Measurements from ENCODE around the gene FOXS1.

Gene FOXS1

DNA sequence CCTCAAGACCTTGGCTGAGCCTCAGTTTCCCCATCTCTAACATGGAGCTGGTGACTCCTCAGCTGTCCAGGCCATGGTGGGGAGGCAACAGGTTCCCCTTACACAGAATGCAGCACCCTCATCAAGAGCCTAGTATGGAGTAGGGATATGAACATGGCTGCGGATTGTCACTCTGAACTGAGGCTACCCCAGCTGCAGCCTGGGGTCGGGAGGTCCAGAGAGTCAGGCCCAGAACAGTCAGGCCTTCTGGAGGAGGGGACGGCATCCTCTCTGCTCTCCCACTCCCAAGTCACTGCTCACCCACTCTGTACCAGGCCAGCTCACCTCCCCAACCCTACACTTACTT is 1.4 kb upstream of the FOXS1 start:
- H3K9me3 Mint-ChIP-seq, result no peaks in the 10 kb centered on the region

DNA sequence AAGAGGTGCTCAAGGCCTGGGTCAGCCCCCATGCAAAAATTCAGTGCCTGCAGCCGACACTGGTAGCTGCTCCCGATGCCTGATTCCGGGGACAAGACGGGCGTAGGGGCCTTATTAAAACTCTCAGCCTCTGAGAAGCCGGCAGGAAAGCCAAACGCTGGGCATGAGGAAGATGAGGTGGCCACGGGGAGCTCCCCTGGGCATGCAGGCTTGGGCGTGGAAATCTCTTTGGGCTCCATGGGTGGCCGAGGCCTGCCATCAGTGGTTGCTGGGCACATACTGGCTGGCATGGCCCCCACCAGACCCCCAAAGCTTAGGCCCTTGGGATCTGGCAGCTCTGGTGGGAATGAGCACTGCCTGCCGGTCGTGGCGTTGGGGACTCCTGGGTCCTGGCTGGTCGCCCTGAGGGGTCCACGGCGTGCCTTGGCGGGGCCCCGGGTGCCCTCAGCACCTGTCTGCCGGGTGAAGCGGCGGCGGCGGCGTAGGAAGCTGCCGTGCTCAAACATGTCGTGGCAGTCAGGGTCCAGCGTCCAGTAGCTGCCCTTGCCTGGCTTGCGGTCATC is 586 bp downstream of the FOXS1 start:
- peaks cover 12% of the 10 kb centered on the region for H3K27me3 Mint-ChIP-seq (ENCODE audit: low read depth)
- peak overlapping the region; percentile 97 to 99 (median 97) for H3K27ac Mint-ChIP-seq
- TF ChIP-seq, protein P1, sequence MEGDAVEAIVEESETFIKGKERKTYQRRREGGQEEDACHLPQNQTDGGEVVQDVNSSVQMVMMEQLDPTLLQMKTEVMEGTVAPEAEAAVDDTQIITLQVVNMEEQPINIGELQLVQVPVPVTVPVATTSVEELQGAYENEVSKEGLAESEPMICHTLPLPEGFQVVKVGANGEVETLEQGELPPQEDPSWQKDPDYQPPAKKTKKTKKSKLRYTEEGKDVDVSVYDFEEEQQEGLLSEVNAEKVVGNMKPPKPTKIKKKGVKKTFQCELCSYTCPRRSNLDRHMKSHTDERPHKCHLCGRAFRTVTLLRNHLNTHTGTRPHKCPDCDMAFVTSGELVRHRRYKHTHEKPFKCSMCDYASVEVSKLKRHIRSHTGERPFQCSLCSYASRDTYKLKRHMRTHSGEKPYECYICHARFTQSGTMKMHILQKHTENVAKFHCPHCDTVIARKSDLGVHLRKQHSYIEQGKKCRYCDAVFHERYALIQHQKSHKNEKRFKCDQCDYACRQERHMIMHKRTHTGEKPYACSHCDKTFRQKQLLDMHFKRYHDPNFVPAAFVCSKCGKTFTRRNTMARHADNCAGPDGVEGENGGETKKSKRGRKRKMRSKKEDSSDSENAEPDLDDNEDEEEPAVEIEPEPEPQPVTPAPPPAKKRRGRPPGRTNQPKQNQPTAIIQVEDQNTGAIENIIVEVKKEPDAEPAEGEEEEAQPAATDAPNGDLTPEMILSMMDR (IDR thresholded peaks at IDR 0.05; ENCODE audit: unreplicated experiment in 3 of 3), result no peak
- no peaks in the 10 kb centered on the region for H3K9me3 Mint-ChIP-seq
- peak overlapping the region in 1 of 3 experiments; percentile 82 for H3K4me3 Mint-ChIP-seq
- peaks cover 31% of the 10 kb centered on the region for H3K4me1 Mint-ChIP-seq
- no peaks in the 10 kb centered on the region for H3K36me3 Mint-ChIP-seq (ENCODE audit: low read depth)

More for the DNA sequence above, 1.4 kb upstream of the FOXS1 start:
- TF ChIP-seq, protein P1 (IDR thresholded peaks at IDR 0.05; ENCODE audit: unreplicated experiment in 3 of 3), result no peak
- H3K36me3 Mint-ChIP-seq (ENCODE audit: low read depth), result no peaks in the 10 kb centered on the region
- H3K4me1 Mint-ChIP-seq, result peaks cover 23% of the 10 kb centered on the region
- no peak overlapping the region for H3K4me3 Mint-ChIP-seq
- peaks cover 25% of the 10 kb centered on the region for H3K27me3 Mint-ChIP-seq (ENCODE audit: low read depth)
- peak overlapping the region in 1 of 3 experiments; percentile 32 for H3K27ac Mint-ChIP-seq

DNA sequence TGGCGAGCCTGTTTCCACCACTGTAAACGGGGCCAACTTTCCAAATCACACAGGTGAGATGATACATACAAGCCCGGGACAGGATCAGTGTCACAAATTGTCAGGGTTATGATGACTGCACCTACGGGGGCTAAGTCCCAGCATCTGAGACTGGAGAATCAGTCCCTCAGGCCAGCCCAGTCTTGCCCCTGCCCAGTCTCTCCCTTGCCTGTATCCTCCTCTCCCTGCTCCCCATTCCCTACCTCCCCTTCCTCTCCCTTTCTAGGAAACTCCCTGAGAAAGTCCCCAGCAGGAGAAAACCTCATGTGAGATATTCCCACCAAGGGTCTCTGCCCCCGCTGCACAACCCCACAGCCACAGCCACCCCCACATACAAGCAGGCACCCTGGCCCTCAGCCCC is 1.5 kb downstream of the FOXS1 start:
- TF ChIP-seq, protein P1 (IDR thresholded peaks at IDR 0.05; ENCODE audit: unreplicated experiment in 3 of 3), result no peak
- Mint-ChIP-seq H3K27me3 (ENCODE audit: low read depth) (peaks cover 8% of the 10 kb centered on the region), H3K36me3 (ENCODE audit: low read depth) (no peaks in the 10 kb centered on the region), H3K27ac (peak overlapping the region; percentile 97 to 99 (median 97)), H3K9me3 (no peaks in the 10 kb centered on the region), H3K4me1 (peaks cover 31% of the 10 kb centered on the region), H3K4me3 (peak overlapping the region; percentile 77 to 82 (median 81))

DNA sequence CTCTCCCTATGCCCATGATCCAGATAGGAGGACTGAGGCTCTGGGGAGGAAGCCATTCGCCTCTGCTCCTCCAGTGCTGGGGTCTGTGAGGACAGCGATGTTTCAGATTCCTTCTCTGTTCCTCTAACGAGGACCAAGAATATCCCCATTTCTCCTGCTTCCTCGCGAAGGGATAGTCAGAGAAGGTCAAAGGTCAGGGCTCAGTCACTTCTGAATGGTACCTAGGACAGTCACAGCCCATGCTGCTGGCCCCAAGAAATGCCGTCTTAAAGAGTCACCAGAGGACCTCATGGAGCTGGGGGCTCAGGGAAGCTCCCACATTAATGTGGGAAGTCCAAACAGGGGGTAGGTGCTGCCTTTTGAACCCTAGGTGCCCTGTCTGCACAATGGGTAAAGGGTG is 2.1 kb downstream of the FOXS1 start:
- H3K27ac Mint-ChIP-seq, result peak overlapping the region; percentile 97 to 99 (median 97)
- H3K27me3 Mint-ChIP-seq (ENCODE audit: low read depth), result peaks cover 6% of the 10 kb centered on the region
- no peaks in the 10 kb centered on the region for H3K9me3 Mint-ChIP-seq
- TF ChIP-seq, protein P1 (IDR thresholded peaks at IDR 0.05; ENCODE audit: unreplicated experiment in 3 of 3), result no peak
- H3K36me3 Mint-ChIP-seq (ENCODE audit: low read depth), result no peaks in the 10 kb centered on the region
- H3K4me3 Mint-ChIP-seq, result peak overlapping the region; percentile 77 to 82 (median 81)
- H3K4me1 Mint-ChIP-seq, result peaks cover 31% of the 10 kb centered on the region

DNA sequence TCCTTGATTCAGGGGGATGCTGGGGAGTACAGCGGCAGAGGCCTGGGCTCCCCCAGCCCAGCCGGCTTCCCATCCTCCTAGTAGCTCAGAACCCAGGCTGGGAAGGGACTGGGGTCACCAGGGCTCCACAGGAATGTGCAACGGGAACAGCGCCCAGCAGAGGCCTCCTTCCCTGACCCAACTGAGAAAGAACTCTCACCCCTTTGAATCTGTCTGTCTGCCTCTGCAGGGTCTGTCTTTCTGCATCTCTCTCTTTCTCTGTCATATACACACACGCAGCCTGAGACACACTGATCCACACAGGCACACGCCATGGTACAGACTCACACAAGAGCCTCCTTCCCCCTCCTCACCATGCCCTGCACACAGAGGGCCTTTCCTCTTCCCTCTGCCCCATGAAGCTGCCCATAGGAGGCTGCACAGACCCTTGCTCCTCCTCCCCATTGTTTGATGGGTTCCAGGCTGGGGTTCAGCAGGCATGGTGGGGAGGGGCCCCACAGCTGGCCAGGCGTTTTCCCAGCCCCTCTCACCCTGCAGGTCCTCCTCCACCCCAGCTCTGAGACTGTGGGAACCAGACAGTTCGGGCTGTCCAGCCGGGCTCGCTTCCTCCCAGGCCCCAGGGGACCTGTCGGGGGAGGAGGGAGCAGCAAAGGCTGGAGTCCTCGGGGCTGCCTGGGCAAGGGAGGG is 2.8 kb downstream of the FOXS1 start:
- H3K4me3 Mint-ChIP-seq, result peak overlapping the region; percentile 67 to 77 (median 68)
- H3K4me1 Mint-ChIP-seq, result peaks cover 31% of the 10 kb centered on the region
- H3K9me3 Mint-ChIP-seq, result no peaks in the 10 kb centered on the region
- TF ChIP-seq, protein P1 (IDR thresholded peaks at IDR 0.05; ENCODE audit: unreplicated experiment in 3 of 3), result no peak
- peaks cover 4% of the 10 kb centered on the region for H3K27me3 Mint-ChIP-seq (ENCODE audit: low read depth)
- H3K36me3 Mint-ChIP-seq (ENCODE audit: low read depth), result no peaks in the 10 kb centered on the region
- H3K27ac Mint-ChIP-seq, result peak overlapping the region; percentile 97 to 99 (median 97)

DNA sequence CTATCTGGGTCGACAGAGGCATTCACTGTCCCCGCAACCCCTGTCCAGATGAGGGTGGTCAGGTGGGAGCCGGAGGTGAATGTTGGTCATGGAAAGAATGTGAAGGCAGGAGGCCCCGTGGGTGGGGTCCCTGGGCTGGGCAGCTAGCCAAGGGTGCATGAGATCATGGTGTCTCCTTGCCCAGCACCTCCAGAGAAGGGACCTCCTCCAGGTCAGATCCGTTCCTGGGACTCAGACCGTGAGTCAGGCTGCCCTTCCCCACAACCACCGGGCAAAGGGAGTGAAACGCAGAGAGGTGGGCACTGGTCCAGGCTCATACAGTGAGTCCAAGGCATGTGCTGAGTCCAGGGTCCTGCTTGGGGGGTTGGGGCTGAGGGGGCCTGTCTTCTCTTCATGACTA is 3.5 kb downstream of the FOXS1 start:
- Mint-ChIP-seq H3K4me1 (peaks cover 31% of the 10 kb centered on the region), H3K9me3 (no peaks in the 10 kb centered on the region), H3K36me3 (ENCODE audit: low read depth) (no peaks in the 10 kb centered on the region), H3K27me3 (ENCODE audit: low read depth) (peaks cover 3% of the 10 kb centered on the region), H3K4me3 (peak overlapping the region in 2 of 3 experiments; percentile 67 to 68), H3K27ac (peak overlapping the region; percentile 97 to 99 (median 97))
- TF ChIP-seq, protein P1 (IDR thresholded peaks at IDR 0.05; ENCODE audit: unreplicated experiment in 3 of 3), result no peak
